Osteoblast (primary cell): ENCODE data around the gene KMT2E. TPM values are rescaled to one million over a fixed set of nuclear protein-coding genes. Genes with fewer than 3 reads are reported as not detected.
A peak's percentile ranks its signal among the peaks of the same experiment; 100 is the strongest.

Source experiments
- DNase-seq: peaks from one replicate; pipeline ENCODE4 v3.0.0; 2011; ENCODE audit warnings: low spot score, mixed read lengths; ENCODE audit not compliant: insufficient read length; ENCODE audit errors: missing footprints
- H2AFZ ChIP-seq: 2 replicates; pipeline ENCODE4 v1.6.0; 2011; ENCODE audit warnings: mild to moderate bottlenecking, low read length
- H3K27ac ChIP-seq: 2 replicates; pipeline ENCODE4 v1.5.1; 2011; ENCODE audit warnings: mild to moderate bottlenecking, low read depth, low read length, moderate library complexity
- H3K27me3 ChIP-seq: 2 replicates; pipeline ENCODE4 v1.6.0; 2012; ENCODE audit warnings: mild to moderate bottlenecking, control low read depth, inconsistent platforms, low read length, moderate library complexity; ENCODE audit not compliant: insufficient read depth
- H3K36me3 ChIP-seq: 2 replicates; pipeline ENCODE4 v1.5.1; 2011; ENCODE audit warnings: mild to moderate bottlenecking, low read length, control low read depth, moderate library complexity; ENCODE audit not compliant: insufficient read depth
- H3K4me1 ChIP-seq: 2 replicates; pipeline ENCODE4 v1.5.1; 2011; ENCODE audit warnings: mild to moderate bottlenecking, low read length, control low read depth, moderate library complexity; ENCODE audit not compliant: insufficient read depth
- H3K4me2 ChIP-seq: 2 replicates; pipeline ENCODE4 v1.6.0; 2011; ENCODE audit warnings: mild to moderate bottlenecking, low read length; ENCODE audit not compliant: insufficient read depth
- H3K4me3 ChIP-seq: fragments of 200-600 bp; sonication (generic); 3 replicates; pipeline ENCODE4 v1.5.1; 2012; ENCODE audit warnings: mild to moderate bottlenecking, low read length, inconsistent platforms; ENCODE audit not compliant: insufficient read depth
- H3K79me2 ChIP-seq: 2 replicates; pipeline ENCODE4 v1.6.0; 2012; ENCODE audit warnings: mild to moderate bottlenecking, low read length, control low read depth, inconsistent platforms; ENCODE audit not compliant: insufficient read depth
- H3K9me3 ChIP-seq: 2 replicates; pipeline ENCODE4 v1.5.1; 2011; ENCODE audit warnings: low read depth, low read length, control low read depth
- H4K20me1 ChIP-seq: 2 replicates; pipeline ENCODE4 v1.6.0; 2012; ENCODE audit warnings: mild to moderate bottlenecking, low read length, control low read depth; ENCODE audit not compliant: insufficient read depth
- CTCF ChIP-seq: IDR thresholded peaks from 2 replicates; pipeline ENCODE4 v1.5.1; 2011; ENCODE audit warnings: mild to moderate bottlenecking, low read depth, low read length, moderate library complexity; ENCODE audit errors: extremely low read depth
- total RNA-seq: library from RNA; depleted of rRNA; stranded (reverse); fragments of >200 nt; gene quantifications from 2 replicates; pipeline ENCODE4 v1.2.3, GENCODE V29; 2012

The KMT2E gene
- total RNA-seq, 1 donor, result 124 TPM

DNA sequence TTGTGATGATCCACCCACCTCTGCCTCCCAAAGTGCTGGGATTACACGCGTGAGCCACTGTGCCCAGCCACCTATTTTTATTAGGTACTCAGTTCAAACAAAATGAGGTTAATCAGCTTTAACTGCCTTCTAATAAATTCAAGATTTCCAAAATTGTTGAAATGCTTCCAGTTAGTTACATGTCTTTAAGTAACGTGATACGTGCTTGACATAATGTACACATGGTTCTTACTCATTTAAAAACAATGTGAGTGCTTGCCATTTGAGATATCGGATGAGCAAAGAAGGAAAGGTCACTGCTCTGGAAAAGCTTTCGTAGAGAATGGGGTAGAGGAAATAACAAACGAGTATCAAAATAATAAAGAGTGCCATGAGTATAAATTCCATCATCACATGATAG, 83.6 kb downstream of the KMT2E start:
- peak; percentile 85 for DNase-seq
- no peak overlapping the region for H3K4me3 ChIP-seq
- H4K20me1 ChIP-seq, result no peaks in the 10 kb centered on the region
- no peak overlapping the region for H2AFZ ChIP-seq
- H3K9me3 ChIP-seq, result no peaks in the 10 kb centered on the region
- no peak overlapping the region for H3K4me2 ChIP-seq
- peaks cover 21% of the 10 kb centered on the region for H3K4me1 ChIP-seq
- peaks cover 49% of the 10 kb centered on the region for H3K36me3 ChIP-seq
- peaks cover 51% of the 10 kb centered on the region for H3K79me2 ChIP-seq
- H3K27ac ChIP-seq, result peak overlapping the region; percentile 71
- H3K27me3 ChIP-seq, result no peaks in the 10 kb centered on the region
- no peak for TF ChIP-seq CTCF

GRCh38 chr7:105098863-105099515, 85.0 kb downstream of the KMT2E start:
- Histone ChIP-seq H4K20me1 (no peaks in the 10 kb centered on the region), H3K27me3 (no peaks in the 10 kb centered on the region), H2AFZ (no peak overlapping the region), H3K4me2 (no peak overlapping the region), H3K36me3 (peaks cover 57% of the 10 kb centered on the region), H3K27ac (no peak overlapping the region), H3K4me1 (peaks cover 25% of the 10 kb centered on the region), H3K9me3 (no peaks in the 10 kb centered on the region), H3K79me2 (peaks cover 48% of the 10 kb centered on the region), H3K4me3 (no peak overlapping the region)
- DNase-seq, result no peak
- no peak for TF ChIP-seq CTCF

- TF ChIP-seq CTCF, result no peak
- H3K9me3 ChIP-seq, result no peaks in the 10 kb centered on the region
- H2AFZ ChIP-seq, result no peak overlapping the region
- no peak overlapping the region for H3K4me2 ChIP-seq
- peaks cover 25% of the 10 kb centered on the region for H3K4me1 ChIP-seq
- H3K27me3 ChIP-seq, result no peaks in the 10 kb centered on the region
- no peak overlapping the region for H3K27ac ChIP-seq
- peaks cover 70% of the 10 kb centered on the region for H3K36me3 ChIP-seq
- H3K79me2 ChIP-seq, result peaks cover 52% of the 10 kb centered on the region
- H4K20me1 ChIP-seq, result no peaks in the 10 kb centered on the region
- no peak overlapping the region for H3K4me3 ChIP-seq
- no peak for DNase-seq
These were observed 87.9 kb downstream of the KMT2E start for GRCh38 chr7:105101864-105102263.

DNA sequence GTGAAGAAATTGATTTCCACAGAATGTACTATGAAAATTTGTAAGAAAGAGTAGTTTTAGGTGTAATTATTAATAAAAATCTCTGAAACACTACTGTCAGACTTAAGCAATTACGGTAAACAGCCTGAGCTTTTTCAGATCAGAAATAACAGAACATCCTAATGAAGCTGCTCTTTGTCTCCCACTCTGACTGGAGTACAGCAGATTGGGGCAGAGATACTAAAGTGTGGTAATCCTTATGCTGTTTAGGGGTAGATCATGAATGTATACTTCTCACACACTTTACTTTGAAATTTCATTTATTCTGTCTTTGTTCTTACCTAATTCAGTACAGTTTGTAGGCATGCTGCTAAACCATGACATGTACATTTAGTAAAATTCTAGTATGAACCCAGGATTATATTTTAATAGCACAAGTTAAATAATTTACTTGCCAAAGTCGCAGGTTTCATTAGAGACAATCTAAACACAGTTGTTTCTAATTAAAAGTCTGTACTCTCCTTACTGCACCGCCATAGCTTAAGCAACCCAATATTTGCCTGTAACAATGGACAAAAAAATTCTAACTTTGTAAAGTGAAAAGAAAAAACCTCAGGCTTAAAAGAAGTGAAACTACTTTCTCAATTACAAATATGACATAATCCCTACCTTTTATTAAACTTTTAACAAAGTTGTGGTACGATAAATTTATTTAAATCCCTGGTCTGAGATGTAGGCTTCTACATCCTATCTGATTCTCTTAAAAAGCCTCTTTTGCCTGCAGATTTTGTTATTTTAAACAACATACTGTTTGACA, 88.8 kb downstream of the KMT2E start:
- no peaks in the 10 kb centered on the region for H4K20me1 ChIP-seq
- no peak for DNase-seq
- peak overlapping the region; percentile 13 for H3K27ac ChIP-seq
- TF ChIP-seq CTCF, result no peak
- H3K4me1 ChIP-seq, result peaks cover 22% of the 10 kb centered on the region
- peaks cover 77% of the 10 kb centered on the region for H3K36me3 ChIP-seq
- H3K27me3 ChIP-seq, result no peaks in the 10 kb centered on the region
- H3K79me2 ChIP-seq, result peaks cover 56% of the 10 kb centered on the region
- no peak overlapping the region for H3K4me3 ChIP-seq
- no peak overlapping the region for H2AFZ ChIP-seq
- H3K4me2 ChIP-seq, result no peak overlapping the region
- no peaks in the 10 kb centered on the region for H3K9me3 ChIP-seq
